ENCODE results near the gene DYNC2LI1.

DNA sequence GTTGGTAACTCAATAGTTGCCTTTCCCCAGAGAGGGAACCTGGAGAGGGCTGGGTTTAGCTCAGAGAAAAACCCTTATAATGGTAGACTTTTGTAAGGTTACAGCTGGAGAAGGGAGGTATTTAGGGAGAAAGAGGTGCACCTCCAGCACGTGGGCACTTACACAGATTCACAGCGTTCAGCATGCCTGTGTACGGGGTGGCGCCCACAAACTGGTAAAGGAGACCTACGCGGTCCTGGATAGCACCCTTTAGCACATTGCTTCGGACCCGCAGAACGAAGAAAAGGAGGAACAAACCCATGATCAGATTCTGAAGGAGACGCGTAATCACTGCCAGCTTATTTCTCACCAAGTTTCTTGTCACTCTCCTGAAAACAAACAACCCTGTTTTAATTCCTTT lies 49.9 kb downstream of the DYNC2LI1 start:
- TF ChIP-seq, protein P1, sequence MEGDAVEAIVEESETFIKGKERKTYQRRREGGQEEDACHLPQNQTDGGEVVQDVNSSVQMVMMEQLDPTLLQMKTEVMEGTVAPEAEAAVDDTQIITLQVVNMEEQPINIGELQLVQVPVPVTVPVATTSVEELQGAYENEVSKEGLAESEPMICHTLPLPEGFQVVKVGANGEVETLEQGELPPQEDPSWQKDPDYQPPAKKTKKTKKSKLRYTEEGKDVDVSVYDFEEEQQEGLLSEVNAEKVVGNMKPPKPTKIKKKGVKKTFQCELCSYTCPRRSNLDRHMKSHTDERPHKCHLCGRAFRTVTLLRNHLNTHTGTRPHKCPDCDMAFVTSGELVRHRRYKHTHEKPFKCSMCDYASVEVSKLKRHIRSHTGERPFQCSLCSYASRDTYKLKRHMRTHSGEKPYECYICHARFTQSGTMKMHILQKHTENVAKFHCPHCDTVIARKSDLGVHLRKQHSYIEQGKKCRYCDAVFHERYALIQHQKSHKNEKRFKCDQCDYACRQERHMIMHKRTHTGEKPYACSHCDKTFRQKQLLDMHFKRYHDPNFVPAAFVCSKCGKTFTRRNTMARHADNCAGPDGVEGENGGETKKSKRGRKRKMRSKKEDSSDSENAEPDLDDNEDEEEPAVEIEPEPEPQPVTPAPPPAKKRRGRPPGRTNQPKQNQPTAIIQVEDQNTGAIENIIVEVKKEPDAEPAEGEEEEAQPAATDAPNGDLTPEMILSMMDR (IDR thresholded peaks at IDR 0.05): no peak
- TF ChIP-seq POLR2A (IDR thresholded peaks at IDR 0.05) (no peak), EP300 (IDR thresholded peaks at IDR 0.05) (no peak)
